Measurements from ENCODE around the gene TP63.

- TF ChIP-seq, protein P1, sequence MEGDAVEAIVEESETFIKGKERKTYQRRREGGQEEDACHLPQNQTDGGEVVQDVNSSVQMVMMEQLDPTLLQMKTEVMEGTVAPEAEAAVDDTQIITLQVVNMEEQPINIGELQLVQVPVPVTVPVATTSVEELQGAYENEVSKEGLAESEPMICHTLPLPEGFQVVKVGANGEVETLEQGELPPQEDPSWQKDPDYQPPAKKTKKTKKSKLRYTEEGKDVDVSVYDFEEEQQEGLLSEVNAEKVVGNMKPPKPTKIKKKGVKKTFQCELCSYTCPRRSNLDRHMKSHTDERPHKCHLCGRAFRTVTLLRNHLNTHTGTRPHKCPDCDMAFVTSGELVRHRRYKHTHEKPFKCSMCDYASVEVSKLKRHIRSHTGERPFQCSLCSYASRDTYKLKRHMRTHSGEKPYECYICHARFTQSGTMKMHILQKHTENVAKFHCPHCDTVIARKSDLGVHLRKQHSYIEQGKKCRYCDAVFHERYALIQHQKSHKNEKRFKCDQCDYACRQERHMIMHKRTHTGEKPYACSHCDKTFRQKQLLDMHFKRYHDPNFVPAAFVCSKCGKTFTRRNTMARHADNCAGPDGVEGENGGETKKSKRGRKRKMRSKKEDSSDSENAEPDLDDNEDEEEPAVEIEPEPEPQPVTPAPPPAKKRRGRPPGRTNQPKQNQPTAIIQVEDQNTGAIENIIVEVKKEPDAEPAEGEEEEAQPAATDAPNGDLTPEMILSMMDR (IDR thresholded peaks at IDR 0.05; ENCODE audit: poor library complexity, severe bottlenecking): no peak
- TF ChIP-seq EP300 (conservative IDR thresholded peaks at IDR 0.05; ENCODE audit: poor library complexity, severe bottlenecking) (no peak), EZH2 (IDR thresholded peaks at IDR 0.05; ENCODE audit: borderline replicate concordance, insufficient read depth, low read length, poor library complexity, severe bottlenecking) (no peak), TAF1 (IDR thresholded peaks at IDR 0.05; ENCODE audit: low read depth) (no peak), POLR2AphosphoS5 (IDR thresholded peaks at IDR 0.05) (no peak)
- TF ChIP-seq, protein P2, sequence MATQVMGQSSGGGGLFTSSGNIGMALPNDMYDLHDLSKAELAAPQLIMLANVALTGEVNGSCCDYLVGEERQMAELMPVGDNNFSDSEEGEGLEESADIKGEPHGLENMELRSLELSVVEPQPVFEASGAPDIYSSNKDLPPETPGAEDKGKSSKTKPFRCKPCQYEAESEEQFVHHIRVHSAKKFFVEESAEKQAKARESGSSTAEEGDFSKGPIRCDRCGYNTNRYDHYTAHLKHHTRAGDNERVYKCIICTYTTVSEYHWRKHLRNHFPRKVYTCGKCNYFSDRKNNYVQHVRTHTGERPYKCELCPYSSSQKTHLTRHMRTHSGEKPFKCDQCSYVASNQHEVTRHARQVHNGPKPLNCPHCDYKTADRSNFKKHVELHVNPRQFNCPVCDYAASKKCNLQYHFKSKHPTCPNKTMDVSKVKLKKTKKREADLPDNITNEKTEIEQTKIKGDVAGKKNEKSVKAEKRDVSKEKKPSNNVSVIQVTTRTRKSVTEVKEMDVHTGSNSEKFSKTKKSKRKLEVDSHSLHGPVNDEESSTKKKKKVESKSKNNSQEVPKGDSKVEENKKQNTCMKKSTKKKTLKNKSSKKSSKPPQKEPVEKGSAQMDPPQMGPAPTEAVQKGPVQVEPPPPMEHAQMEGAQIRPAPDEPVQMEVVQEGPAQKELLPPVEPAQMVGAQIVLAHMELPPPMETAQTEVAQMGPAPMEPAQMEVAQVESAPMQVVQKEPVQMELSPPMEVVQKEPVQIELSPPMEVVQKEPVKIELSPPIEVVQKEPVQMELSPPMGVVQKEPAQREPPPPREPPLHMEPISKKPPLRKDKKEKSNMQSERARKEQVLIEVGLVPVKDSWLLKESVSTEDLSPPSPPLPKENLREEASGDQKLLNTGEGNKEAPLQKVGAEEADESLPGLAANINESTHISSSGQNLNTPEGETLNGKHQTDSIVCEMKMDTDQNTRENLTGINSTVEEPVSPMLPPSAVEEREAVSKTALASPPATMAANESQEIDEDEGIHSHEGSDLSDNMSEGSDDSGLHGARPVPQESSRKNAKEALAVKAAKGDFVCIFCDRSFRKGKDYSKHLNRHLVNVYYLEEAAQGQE (IDR thresholded peaks at IDR 0.05; ENCODE audit: borderline replicate concordance): no peak
Observed at GRCh38 chr3:189869165-189869564, 238.0 kb downstream of the TP63 start.
